C4-2B (cell line): ENCODE results near the gene GBP7.

Experiments used
- H3K27ac ChIP-seq: fragments of 450-650 bp; 2 replicates; pipeline ENCODE4 v1.5.1; 2017
- ZFX ChIP-seq: fragments of 450-650 bp; IDR thresholded peaks from 2 replicates; pipeline ENCODE4 v1.6.1; 2017
- TF ChIP-seq, protein P1 (sequence below): fragments of 450-650 bp; conservative IDR thresholded peaks from 2 replicates; pipeline ENCODE4 v1.5.1; 2017; ENCODE audit warnings: mild to moderate bottlenecking

The GBP7 gene

DNA sequence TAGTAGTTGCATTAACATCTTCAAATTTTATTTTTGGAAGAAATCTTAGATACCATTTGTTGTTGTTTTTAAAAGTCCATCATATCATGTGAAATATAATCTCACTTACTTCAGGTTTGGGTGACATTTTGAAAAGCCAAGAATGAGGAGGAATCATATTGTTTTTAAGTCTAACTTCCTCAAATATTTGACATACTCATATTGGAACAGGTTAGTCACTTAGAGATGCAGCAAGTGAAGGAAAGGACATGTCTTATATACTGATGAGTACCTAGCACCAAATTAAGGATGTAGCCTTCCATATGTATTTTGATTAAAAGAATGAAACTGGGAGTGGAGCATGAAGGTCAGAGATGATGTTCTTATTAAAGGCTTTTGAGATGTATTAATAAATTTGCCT, 73.8 kb downstream of the GBP7 start:
- no peak for TF ChIP-seq ZFX
- TF ChIP-seq, protein P1, sequence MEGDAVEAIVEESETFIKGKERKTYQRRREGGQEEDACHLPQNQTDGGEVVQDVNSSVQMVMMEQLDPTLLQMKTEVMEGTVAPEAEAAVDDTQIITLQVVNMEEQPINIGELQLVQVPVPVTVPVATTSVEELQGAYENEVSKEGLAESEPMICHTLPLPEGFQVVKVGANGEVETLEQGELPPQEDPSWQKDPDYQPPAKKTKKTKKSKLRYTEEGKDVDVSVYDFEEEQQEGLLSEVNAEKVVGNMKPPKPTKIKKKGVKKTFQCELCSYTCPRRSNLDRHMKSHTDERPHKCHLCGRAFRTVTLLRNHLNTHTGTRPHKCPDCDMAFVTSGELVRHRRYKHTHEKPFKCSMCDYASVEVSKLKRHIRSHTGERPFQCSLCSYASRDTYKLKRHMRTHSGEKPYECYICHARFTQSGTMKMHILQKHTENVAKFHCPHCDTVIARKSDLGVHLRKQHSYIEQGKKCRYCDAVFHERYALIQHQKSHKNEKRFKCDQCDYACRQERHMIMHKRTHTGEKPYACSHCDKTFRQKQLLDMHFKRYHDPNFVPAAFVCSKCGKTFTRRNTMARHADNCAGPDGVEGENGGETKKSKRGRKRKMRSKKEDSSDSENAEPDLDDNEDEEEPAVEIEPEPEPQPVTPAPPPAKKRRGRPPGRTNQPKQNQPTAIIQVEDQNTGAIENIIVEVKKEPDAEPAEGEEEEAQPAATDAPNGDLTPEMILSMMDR, result no peak
- no peak overlapping the region for H3K27ac ChIP-seq

DNA sequence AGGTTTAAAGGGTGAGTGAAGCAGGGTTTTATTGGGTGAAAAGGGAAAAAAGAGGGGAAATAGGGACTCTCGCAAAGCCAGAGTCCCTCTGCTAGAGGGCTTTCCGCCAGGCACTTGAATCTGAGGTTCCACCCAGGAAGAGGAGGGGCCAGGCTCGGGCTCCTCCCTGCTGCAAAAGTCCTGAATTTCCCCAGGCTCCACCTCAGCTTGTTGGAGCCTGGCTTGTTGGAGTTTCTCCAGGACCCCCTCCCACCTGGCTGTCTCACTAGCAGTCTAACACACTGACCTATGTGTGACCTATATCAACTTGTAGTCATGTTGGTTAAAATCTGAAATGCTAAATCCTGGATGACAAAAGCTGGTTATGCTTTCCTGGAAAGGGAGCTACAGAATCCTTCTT, 75.4 kb downstream of the GBP7 start:
- TF ChIP-seq, protein P1, result no peak
- TF ChIP-seq ZFX, result no peak
- no peak overlapping the region for H3K27ac ChIP-seq

DNA sequence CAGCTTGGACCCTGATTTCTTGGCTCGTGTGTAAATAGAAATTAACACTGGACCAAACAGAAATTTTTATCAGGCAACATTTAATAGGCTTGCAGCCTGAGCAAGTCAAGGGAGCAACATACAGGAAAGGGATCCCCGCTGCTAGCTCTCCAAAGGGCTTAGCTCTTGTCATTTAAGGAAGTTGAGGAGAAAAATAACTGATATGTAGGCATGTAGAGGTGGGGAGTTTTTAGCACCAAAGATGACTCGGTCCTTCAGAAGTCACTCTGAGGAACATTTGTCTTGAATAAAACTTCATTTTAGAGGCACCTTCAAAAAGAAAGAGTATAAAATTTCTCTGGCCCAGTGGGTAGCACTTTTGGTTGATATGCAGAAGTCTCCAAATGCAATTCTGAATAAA, 76.9 kb downstream of the GBP7 start:
- H3K27ac ChIP-seq, result no peak overlapping the region
- TF ChIP-seq, protein P1, result no peak
- no peak for TF ChIP-seq ZFX

DNA sequence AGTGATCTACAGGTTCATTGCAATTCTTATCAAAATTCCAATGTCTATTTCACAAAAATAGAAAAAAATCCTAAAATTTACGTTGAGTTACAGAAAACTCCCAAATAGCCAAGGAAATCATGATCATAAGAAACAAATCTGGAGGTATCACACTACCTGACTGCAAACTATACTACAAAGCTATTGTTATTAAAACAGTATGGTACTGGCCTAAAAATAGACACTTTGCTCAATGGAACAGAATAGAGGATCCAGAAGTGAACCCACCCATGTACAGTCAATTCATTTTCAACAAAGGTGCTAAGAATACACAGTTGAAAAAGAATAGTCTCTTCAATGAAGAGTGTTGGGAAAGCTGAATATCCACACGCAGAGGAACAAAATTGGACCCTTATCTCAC, 80.1 kb downstream of the GBP7 start:
- TF ChIP-seq, protein P1, result no peak
- no peak for TF ChIP-seq ZFX

DNA sequence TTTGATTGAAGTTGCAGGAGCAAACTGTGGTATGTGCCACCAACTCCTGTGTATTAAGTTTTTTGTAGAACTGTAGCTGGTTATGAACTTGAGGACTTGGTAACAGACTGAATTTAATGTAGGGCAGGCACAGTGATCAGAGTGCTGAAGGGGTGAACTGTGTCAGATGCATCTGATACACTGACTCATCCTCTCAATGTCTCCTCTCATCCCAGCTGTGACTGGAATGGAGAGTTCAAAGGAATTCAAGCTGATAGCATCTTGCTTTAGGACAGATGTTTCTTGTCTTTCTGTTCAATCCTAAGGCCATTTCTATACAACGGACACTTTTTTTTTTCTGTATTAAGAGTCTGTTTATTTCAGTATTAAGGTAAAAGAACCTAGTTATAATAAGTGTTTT, 85.8 kb downstream of the GBP7 start:
- TF ChIP-seq ZFX, result no peak
- TF ChIP-seq, protein P1, result no peak

More for the DNA sequence above, 80.1 kb downstream of the GBP7 start:
- no peak overlapping the region for H3K27ac ChIP-seq

DNA sequence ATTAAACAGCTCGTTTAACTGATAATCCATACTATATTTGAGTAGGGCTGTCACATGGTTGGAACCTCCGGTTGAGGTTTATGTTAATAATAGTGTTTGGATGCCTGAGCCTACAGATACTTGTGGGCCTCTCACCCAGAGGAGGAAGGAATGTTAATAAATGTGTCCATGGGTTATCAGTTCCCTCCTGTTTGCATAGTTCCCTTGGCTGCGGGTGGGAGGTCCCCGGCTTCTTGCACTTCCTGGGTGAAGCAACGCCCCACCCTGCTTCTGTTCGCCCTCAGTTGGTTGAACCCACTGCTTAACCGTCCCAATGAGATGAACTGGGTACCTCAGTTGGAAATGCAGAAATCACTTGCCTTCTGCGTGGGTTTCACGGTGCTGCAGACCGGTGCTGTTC, 87.2 kb downstream of the GBP7 start:
- no peak overlapping the region for H3K27ac ChIP-seq
- no peak for TF ChIP-seq ZFX
- TF ChIP-seq, protein P1, result no peak

More for the DNA sequence above, 85.8 kb downstream of the GBP7 start:
- H3K27ac ChIP-seq, result no peak overlapping the region

DNA sequence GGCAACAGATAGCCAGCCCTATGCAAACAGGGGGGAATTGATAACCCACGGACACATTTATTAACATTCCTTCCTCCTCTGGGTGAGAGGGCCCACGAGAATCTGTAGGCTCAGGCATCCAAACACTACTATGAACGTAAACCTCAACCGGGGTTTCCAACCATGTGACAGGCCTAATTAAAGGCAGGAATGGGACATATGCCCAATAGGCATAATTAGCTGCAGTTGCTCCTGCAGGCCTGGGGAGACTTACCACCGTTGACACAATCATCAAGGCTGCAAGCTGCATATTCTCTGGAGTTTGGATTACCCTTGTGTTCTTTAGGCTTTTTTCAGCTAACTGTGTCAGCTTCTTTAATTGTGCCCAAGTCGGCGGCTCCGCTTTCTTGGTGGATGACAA, 88.6 kb downstream of the GBP7 start:
- no peak overlapping the region for H3K27ac ChIP-seq
- TF ChIP-seq ZFX, result no peak
- TF ChIP-seq, protein P1, result no peak
